Subcutaneous abdominal adipose tissue (tissue), 5 donors: ENCODE measurements around the gene GNAL.

Source experiments
- H3K27ac ChIP-seq: one replicate; pipeline ENCODE4 v1.7.0; 2013; ENCODE audit warnings: low read depth, mild to moderate bottlenecking, inconsistent platforms, low read length, moderate library complexity
- H3K27me3 ChIP-seq, 5 donors: one replicate each; pipeline ENCODE4 v1.7.0; 2013; ENCODE audit warnings: low read length in 5 of 5, inconsistent platforms in 1 of 5; ENCODE audit not compliant: control insufficient read depth in 5 of 5, insufficient read depth in 4 of 5
- H3K36me3 ChIP-seq, 5 donors: one replicate each; pipeline ENCODE4 v1.7.0; 2013; ENCODE audit warnings: low read length in 5 of 5; ENCODE audit not compliant: control insufficient read depth in 5 of 5, insufficient read depth in 5 of 5
- H3K4me1 ChIP-seq, 5 donors: one replicate each; pipeline ENCODE4 v1.7.0; 2013; ENCODE audit warnings: low read length in 5 of 5, mild to moderate bottlenecking in 3 of 5, moderate library complexity in 1 of 5; ENCODE audit not compliant: control insufficient read depth in 5 of 5, insufficient read depth in 5 of 5
- H3K4me3 ChIP-seq, 5 donors: one replicate each; pipeline ENCODE4 v1.7.0; 2013; ENCODE audit warnings: low read length in 5 of 5, low read depth in 1 of 5
- H3K9ac ChIP-seq, 5 donors: one replicate each; pipeline ENCODE4 v1.7.0; 2013; ENCODE audit warnings: low read length in 5 of 5, mild to moderate bottlenecking in 4 of 5, moderate library complexity in 3 of 5
- H3K9me3 ChIP-seq, 5 donors: one replicate each; pipeline ENCODE4 v1.7.0; 2013; ENCODE audit warnings: low read length in 5 of 5; ENCODE audit not compliant: control insufficient read depth in 5 of 5
- donor health status: healthy.
- donor health status: healthy.
- donor health status: healthy.
- donor health status: healthy.
- donor health status: healthy.

Gene GNAL

GRCh38 chr18:11860594-11861450, 171.8 kb downstream of the GNAL start:
- no peak overlapping the region for H3K27ac ChIP-seq
- H3K9ac ChIP-seq = no peak overlapping the region

GRCh38 chr18:11861583-11862288, 172.7 kb downstream of the GNAL start:
- no peaks in the 10 kb centered on the region for H3K9me3 ChIP-seq
- H3K9ac ChIP-seq = no peak overlapping the region
- no peak overlapping the region for H3K27ac ChIP-seq
- no peaks in the 10 kb centered on the region for H3K36me3 ChIP-seq
- H3K4me1 ChIP-seq = peaks cover 7 to 16% (median 13%) of the 10 kb centered on the region in 5 donors
- no peak overlapping the region for H3K4me3 ChIP-seq
- H3K27me3 ChIP-seq = no peaks in the 10 kb centered on the region

More at GRCh38 chr18:11860594-11861450, 171.8 kb downstream of the GNAL start:
- H3K4me1 ChIP-seq = peaks cover 7 to 16% (median 13%) of the 10 kb centered on the region in 5 donors
- no peaks in the 10 kb centered on the region for H3K36me3 ChIP-seq
- H3K9me3 ChIP-seq = no peaks in the 10 kb centered on the region
- no peaks in the 10 kb centered on the region for H3K27me3 ChIP-seq
- no peak overlapping the region for H3K4me3 ChIP-seq

- Histone ChIP-seq H3K36me3 (no peaks in the 10 kb centered on the region), H3K27ac (no peak overlapping the region), H3K9ac (no peak overlapping the region), H3K27me3 (no peaks in the 10 kb centered on the region), H3K4me3 (no peak overlapping the region), H3K4me1 (peaks cover 0 to 9% (median 6%) of the 10 kb centered on the region in 5 donors), H3K9me3 (no peaks in the 10 kb centered on the region)
These were observed 173.5 kb downstream of the GNAL start for GRCh38 chr18:11862468-11863137.

- peaks cover 0 to 6% (median 0%) of the 10 kb centered on the region in 5 donors for H3K4me1 ChIP-seq
- no peak overlapping the region for H3K27ac ChIP-seq
- H3K4me3 ChIP-seq = no peak overlapping the region
- H3K9ac ChIP-seq = no peak overlapping the region
- no peaks in the 10 kb centered on the region for H3K27me3 ChIP-seq
- no peaks in the 10 kb centered on the region for H3K36me3 ChIP-seq
- no peaks in the 10 kb centered on the region for H3K9me3 ChIP-seq
These were observed 175.4 kb downstream of the GNAL start for GRCh38 chr18:11864471-11864870.

GRCh38 chr18:11865071-11865470, 176.0 kb downstream of the GNAL start:
- no peaks in the 10 kb centered on the region for H3K9me3 ChIP-seq
- H3K36me3 ChIP-seq = no peaks in the 10 kb centered on the region
- no peak overlapping the region for H3K9ac ChIP-seq
- H3K27me3 ChIP-seq = no peaks in the 10 kb centered on the region
- H3K4me1 ChIP-seq = peaks cover 0 to 3% (median 0%) of the 10 kb centered on the region in 5 donors
- H3K27ac ChIP-seq = no peak overlapping the region
- H3K4me3 ChIP-seq = no peak overlapping the region

GRCh38 chr18:11866329-11866728, 177.3 kb downstream of the GNAL start:
- Histone ChIP-seq H3K9ac (no peak overlapping the region), H3K27ac (no peak overlapping the region), H3K36me3 (no peaks in the 10 kb centered on the region), H3K4me1 (peaks cover 0 to 3% (median 0%) of the 10 kb centered on the region in 5 donors), H3K9me3 (no peaks in the 10 kb centered on the region), H3K4me3 (no peak overlapping the region), H3K27me3 (no peaks in the 10 kb centered on the region)

GRCh38 chr18:11866764-11867163, 177.7 kb downstream of the GNAL start:
- H3K27ac ChIP-seq = no peak overlapping the region
- H3K4me3 ChIP-seq = no peak overlapping the region
- H3K9ac ChIP-seq = no peak overlapping the region
- H3K4me1 ChIP-seq = peaks cover 0 to 3% (median 0%) of the 10 kb centered on the region in 5 donors
- H3K9me3 ChIP-seq = no peaks in the 10 kb centered on the region
- H3K36me3 ChIP-seq = no peaks in the 10 kb centered on the region
- H3K27me3 ChIP-seq = no peaks in the 10 kb centered on the region

- Histone ChIP-seq H3K9me3 (no peaks in the 10 kb centered on the region), H3K4me1 (no peaks in the 10 kb centered on the region), H3K4me3 (no peak overlapping the region), H3K27ac (no peak overlapping the region), H3K9ac (no peak overlapping the region), H3K27me3 (no peaks in the 10 kb centered on the region), H3K36me3 (peaks cover 0 to 5% (median 0%) of the 10 kb centered on the region in 5 donors)
These were observed 179.2 kb downstream of the GNAL start for GRCh38 chr18:11868230-11868629.

- H3K27ac ChIP-seq = no peak overlapping the region
- H3K27me3 ChIP-seq = no peaks in the 10 kb centered on the region
- no peaks in the 10 kb centered on the region for H3K4me1 ChIP-seq
- H3K36me3 ChIP-seq = peaks cover 0 to 8% (median 0%) of the 10 kb centered on the region in 5 donors
- no peak overlapping the region for H3K4me3 ChIP-seq
- no peak overlapping the region for H3K9ac ChIP-seq
- H3K9me3 ChIP-seq = no peaks in the 10 kb centered on the region
These were observed 182.4 kb downstream of the GNAL start for GRCh38 chr18:11871501-11871900.
